Measurements from ENCODE around the gene TRIOBP. TPM values are rescaled to one million over a fixed set of nuclear protein-coding genes. Genes with fewer than 3 reads are reported as not detected.

TRIOBP gene
- total and polyA plus RNA-seq, 2 of the 13 experiments (the other 11 are each of a cell fraction or from before 2014, with no cell fraction given), result 6.1 to 15.4 TPM

GRCh38 chr22:37802310-37803194, 105.7 kb downstream of the TRIOBP start (continued):
- TF ChIP-seq, protein P1, sequence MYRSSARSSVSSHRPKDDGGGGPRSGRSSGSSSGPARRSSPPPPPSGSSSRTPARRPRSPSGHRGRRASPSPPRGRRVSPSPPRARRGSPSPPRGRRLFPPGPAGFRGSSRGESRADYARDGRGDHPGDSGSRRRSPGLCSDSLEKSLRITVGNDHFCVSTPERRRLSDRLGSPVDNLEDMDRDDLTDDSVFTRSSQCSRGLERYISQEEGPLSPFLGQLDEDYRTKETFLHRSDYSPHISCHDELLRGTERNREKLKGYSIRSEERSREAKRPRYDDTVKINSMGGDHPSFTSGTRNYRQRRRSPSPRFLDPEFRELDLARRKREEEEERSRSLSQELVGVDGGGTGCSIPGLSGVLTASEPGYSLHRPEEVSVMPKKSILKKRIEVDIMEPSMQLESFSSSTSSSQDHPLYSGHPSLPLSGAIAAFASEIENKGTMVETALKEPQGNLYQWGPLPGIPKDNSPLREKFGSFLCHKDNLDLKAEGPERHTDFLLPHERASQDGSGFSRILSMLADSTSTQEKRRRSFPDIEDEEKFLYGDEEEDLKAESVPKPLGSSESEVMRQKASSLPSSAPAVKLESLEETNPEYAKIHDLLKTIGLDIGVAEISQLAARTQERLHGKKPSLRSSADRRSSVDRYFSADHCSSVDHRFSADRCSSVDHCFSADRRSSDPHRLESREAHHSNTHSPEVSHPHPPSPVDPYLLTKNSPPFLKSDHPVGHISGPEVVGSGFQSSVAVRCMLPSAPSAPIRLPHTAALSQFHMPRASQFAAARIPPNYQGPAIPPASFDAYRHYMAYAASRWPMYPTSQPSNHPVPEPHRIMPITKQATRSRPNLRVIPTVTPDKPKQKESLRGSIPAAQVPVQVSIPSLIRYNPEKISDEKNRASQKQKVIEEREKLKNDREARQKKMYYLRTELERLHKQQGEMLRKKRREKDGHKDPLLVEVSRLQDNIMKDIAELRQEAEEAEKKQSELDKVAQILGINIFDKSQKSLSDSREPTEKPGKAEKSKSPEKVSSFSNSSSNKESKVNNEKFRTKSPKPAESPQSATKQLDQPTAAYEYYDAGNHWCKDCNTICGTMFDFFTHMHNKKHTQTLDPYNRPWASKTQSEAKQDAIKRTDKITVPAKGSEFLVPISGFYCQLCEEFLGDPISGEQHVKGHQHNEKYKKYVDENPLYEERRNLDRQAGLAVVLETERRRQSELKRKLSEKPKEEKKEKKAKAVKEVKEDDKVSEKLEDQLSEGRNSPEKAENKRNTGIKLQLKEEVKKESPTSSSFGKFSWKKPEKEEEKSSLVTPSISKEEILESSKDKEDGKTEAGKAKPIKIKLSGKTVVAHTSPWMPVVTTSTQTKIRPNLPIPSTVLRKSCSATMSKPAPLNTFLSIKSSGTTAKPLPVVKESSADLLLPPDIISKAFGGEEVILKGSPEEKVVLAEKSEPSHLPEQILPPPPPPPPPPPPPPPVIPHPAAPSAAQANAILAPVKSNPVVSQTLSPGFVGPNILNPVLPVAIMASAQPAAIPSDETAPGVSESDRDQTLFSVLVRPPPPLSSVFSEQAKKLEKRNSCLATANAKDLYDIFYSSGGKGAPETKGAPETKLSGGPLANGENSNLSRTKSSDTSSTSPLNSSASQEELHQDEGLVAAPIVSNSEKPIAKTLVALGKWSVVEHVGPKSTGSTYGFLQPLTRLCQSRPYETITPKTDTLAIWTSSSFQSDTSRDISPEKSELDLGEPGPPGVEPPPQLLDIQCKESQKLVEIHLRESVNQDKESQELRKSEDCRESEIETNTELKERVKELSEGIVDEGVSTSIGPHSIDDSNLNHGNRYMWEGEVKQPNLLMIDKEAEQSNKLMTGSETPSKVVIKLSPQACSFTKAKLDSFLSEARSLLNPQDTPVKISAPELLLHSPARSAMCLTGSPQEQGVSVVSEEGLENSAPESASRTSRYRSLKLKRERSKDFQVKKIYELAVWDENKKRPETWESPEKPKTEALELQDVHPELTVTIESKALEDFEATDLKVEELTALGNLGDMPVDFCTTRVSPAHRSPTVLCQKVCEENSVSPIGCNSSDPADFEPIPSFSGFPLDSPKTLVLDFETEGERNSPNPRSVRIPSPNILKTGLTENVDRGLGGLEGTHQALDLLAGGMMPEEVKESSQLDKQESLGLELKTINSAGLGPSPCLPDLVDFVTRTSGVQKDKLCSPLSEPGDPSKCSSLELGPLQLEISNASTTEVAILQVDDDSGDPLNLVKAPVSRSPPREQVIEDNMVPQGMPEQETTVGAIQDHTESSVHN (CRISPR knock-in tag; IDR thresholded peaks at IDR 0.05), result peak; percentile 16; the same call in 1 of the 2 replicates
- TF ChIP-seq NCOA1 (CRISPR knock-in tag; IDR thresholded peaks at IDR 0.05) (peak; percentile 65; the same call in 1 of the 2 replicates), DR1 (CRISPR knock-in tag; IDR thresholded peaks at IDR 0.05) (no peak), ADNP (CRISPR knock-in tag; IDR thresholded peaks at IDR 0.05) (no peak), ETV6 (CRISPR knock-in tag; conservative IDR thresholded peaks at IDR 0.05) (no peak; the same call in 1 of the 2 replicates), GATA4 (IDR thresholded peaks at IDR 0.05; ENCODE audit: borderline replicate concordance, low read depth) (no peak), ZNF451 (CRISPR knock-in tag; IDR thresholded peaks at IDR 0.05) (no peak), ZNF629 (CRISPR knock-in tag; conservative IDR thresholded peaks at IDR 0.05) (peak; percentile 60), ZBTB4 (CRISPR knock-in tag; IDR thresholded peaks at IDR 0.05; ENCODE audit: borderline replicate concordance) (no peak), ZIK1 (CRISPR knock-in tag; IDR thresholded peaks at IDR 0.05; ENCODE audit: borderline replicate concordance, low read depth) (no peak), TEAD3 (CRISPR knock-in tag; optimal IDR thresholded peaks at IDR 0.05; ENCODE audit: borderline replicate concordance) (no peak), PAF1 (CRISPR knock-in tag; IDR thresholded peaks at IDR 0.05) (no peak), NFYC (CRISPR knock-in tag; IDR thresholded peaks at IDR 0.05) (no peak), SKIL (CRISPR knock-in tag; IDR thresholded peaks at IDR 0.05; ENCODE audit: borderline replicate concordance) (peak; percentile 60; the same call in 1 of the 2 replicates)
